GM23248 (cell line): ENCODE measurements around the gene MAPK8IP3. TPM values are rescaled to one million over a fixed set of nuclear protein-coding genes. Genes with fewer than 3 reads are reported as not detected.

Source experiments
- DNase-seq: peaks from one replicate; pipeline ENCODE4 v3.0.0-alpha.2; 2015
- H2AFZ ChIP-seq: fragments of 200-600 bp; sonication (generic); 2 replicates; pipeline ENCODE4 v1.6.1; 2016; ENCODE audit warnings: antibody characterized with exemption
- H3F3A ChIP-seq: fragments of 200-600 bp; sonication (generic); 2 replicates; pipeline ENCODE4 v1.6.1; 2016; ENCODE audit warnings: mild to moderate bottlenecking, antibody characterized with exemption, mixed run types; ENCODE audit not compliant: insufficient read depth
- H3K27ac ChIP-seq: fragments of 200-600 bp; sonication (generic); 2 replicates; pipeline ENCODE4 v1.5.1; 2016; ENCODE audit warnings: mild to moderate bottlenecking
- H3K27me3 ChIP-seq: fragments of 200-600 bp; sonication (generic); replicated peaks from 2 replicates; pipeline ENCODE4 v1.6.1; 2016; ENCODE audit warnings: mild to moderate bottlenecking; ENCODE audit not compliant: insufficient read depth
- H3K36me3 ChIP-seq: fragments of 200-600 bp; sonication (generic); 2 replicates; pipeline ENCODE4 v1.6.1; 2016; ENCODE audit warnings: low read depth, mild to moderate bottlenecking
- H3K4me1 ChIP-seq: fragments of 200-600 bp; sonication (generic); 2 replicates; pipeline ENCODE4 v1.6.1; 2016; ENCODE audit warnings: mild to moderate bottlenecking; ENCODE audit not compliant: insufficient read depth
- H3K4me2 ChIP-seq: fragments of 200-600 bp; sonication (generic); one replicate; pipeline ENCODE4 v1.6.1; 2016; ENCODE audit warnings: mild to moderate bottlenecking; ENCODE audit not compliant: unreplicated experiment
- H3K4me3 ChIP-seq: fragments of 200-600 bp; sonication (generic); 2 replicates; pipeline ENCODE4 v1.5.1; 2016; ENCODE audit warnings: mild to moderate bottlenecking
- H3K79me2 ChIP-seq: fragments of 200-600 bp; sonication (generic); 2 replicates; pipeline ENCODE4 v1.6.1; 2016; ENCODE audit warnings: mild to moderate bottlenecking; ENCODE audit not compliant: insufficient read depth
- H3K9ac ChIP-seq: fragments of 200-600 bp; sonication (generic); 2 replicates; pipeline ENCODE4 v1.6.1; 2016; ENCODE audit warnings: mild to moderate bottlenecking
- H3K9me2 ChIP-seq: fragments of 200-600 bp; sonication (generic); 2 replicates; pipeline ENCODE4 v1.6.1; 2016; ENCODE audit warnings: mixed run types, mild to moderate bottlenecking, moderate library complexity; ENCODE audit not compliant: insufficient read depth
- H3K9me3 ChIP-seq: fragments of 200-600 bp; sonication (generic); one replicate; pipeline ENCODE4 v1.6.1; 2017; ENCODE audit warnings: low read depth
- H4K20me1 ChIP-seq: fragments of 200-600 bp; sonication (generic); 2 replicates; pipeline ENCODE4 v1.6.0; 2016; ENCODE audit not compliant: insufficient read depth
- EZH2 ChIP-seq: fragments of 200-600 bp; sonication (generic); IDR thresholded peaks from 2 replicates; pipeline ENCODE4 v1.6.1; 2018; ENCODE audit warnings: antibody characterized with exemption, mild to moderate bottlenecking; ENCODE audit not compliant: insufficient read depth, poor library complexity, severe bottlenecking
- EZH2phosphoT487 ChIP-seq: fragments of 200-600 bp; sonication (generic); IDR thresholded peaks from 2 replicates; pipeline ENCODE4 v1.6.1; 2018; ENCODE audit warnings: antibody characterized with exemption, moderate library complexity, mild to moderate bottlenecking, low read depth; ENCODE audit not compliant: insufficient read depth
- WGBS, 2 experiments: methylation state at CpG; one replicate each; pipeline ENCODE4 v1.1.6; 2015 to 2017; ENCODE audit warnings: low lambda C conversion rate in 2 of 2, low coverage in 1 of 2; ENCODE audit errors: missing lambda C conversion rate in 2 of 2; 5-methylcytosine and 5-hydroxymethylcytosine counted together
- in situ Hi-C: fragments of 300-500 bp; cut with MboI; formaldehyde crosslinking; loops from 2 replicates; pipeline ENCODE4 v1.15.0; 2020
- polyA plus RNA-seq: library from polyadenylated mRNA; unstranded; fragments of >200 nt; fragmentation: Nextera tagmentation; extraction: Ambion mirVana; gene quantifications from 2 replicates; pipeline ENCODE4 v1.2.1, GENCODE V29; 2016
- total RNA-seq: library from RNA; depleted of rRNA; stranded (reverse); fragments of >200 nt; shearing (Covaris generic); gene quantifications from 2 replicates; pipeline ENCODE4 v1.2.3, GENCODE V29; 2014

MAPK8IP3 gene
- total and polyA plus RNA-seq, 2 experiments from 2014 or later, result 10.0 to 28.3 TPM

GRCh38 chr16:1786242-1787055 is 80.5 kb downstream of the MAPK8IP3 start:
- Histone ChIP-seq H3K27ac (no peak overlapping the region), H2AFZ (no peak overlapping the region), H3K27me3 (no peaks in the 10 kb centered on the region), H3K9me2 (no peaks in the 10 kb centered on the region), H3K4me1 (no peaks in the 10 kb centered on the region), H3K36me3 (no peaks in the 10 kb centered on the region; the same call in 1 of the 2 replicates), H3K9ac (no peak overlapping the region), H3K4me3 (no peak overlapping the region), H3F3A (0 out of 2 replicates have a peak, but pooled peaks cover 3% of the 10 kb centered on the region), H3K9me3 (no peaks in the 10 kb centered on the region), H4K20me1 (no peaks in the 10 kb centered on the region), H3K4me2 (no peak overlapping the region), H3K79me2 (peaks cover 46% of the 10 kb centered on the region)
- in situ Hi-C loops, result no loop called here
- no peak for DNase-seq
- TF ChIP-seq EZH2 (no peak), EZH2phosphoT487 (no peak)
- WGBS, 2 experiments, result 86% methylated on average over 26 to 51 of the region's 51 CpGs

DNA sequence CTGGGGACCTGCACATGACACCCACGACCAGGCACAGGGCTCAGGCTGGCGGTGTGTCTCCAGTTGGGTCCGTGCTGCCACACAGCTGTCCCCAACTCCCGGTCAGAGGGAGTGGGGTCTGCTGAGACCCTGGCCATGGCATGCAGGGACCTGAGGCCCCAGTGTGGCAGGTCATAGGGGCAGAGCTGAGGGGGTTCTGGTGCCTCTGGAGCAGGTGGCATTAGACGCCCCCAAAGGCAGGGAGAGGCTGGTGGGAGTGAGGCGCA is 81.0 kb downstream of the MAPK8IP3 start:
- in situ Hi-C loops, result no loop called here
- Histone ChIP-seq H3K9me2 (no peaks in the 10 kb centered on the region), H2AFZ (no peak overlapping the region), H3K4me3 (no peak overlapping the region), H3K79me2 (peaks cover 46% of the 10 kb centered on the region), H3K9ac (no peak overlapping the region), H3K4me1 (no peaks in the 10 kb centered on the region), H4K20me1 (no peaks in the 10 kb centered on the region), H3F3A (0 out of 2 replicates have a peak, but pooled peaks cover 3% of the 10 kb centered on the region), H3K4me2 (no peak overlapping the region), H3K27me3 (no peaks in the 10 kb centered on the region), H3K36me3 (no peaks in the 10 kb centered on the region; the same call in 1 of the 2 replicates), H3K27ac (no peak overlapping the region), H3K9me3 (no peaks in the 10 kb centered on the region)
- TF ChIP-seq EZH2, result no peak
- TF ChIP-seq EZH2phosphoT487, result no peak
- DNase-seq, result no peak
- 73 to 80% methylated on average over 6 of the region's 6 CpGs for whole genome bisulfite sequencing, 2 experiments

- no peaks in the 10 kb centered on the region; the same call in 1 of the 2 replicates for H3K36me3 ChIP-seq
- no peaks in the 10 kb centered on the region for H3K9me3 ChIP-seq
- no peak for DNase-seq
- H4K20me1 ChIP-seq, result no peaks in the 10 kb centered on the region
- H3K4me1 ChIP-seq, result no peaks in the 10 kb centered on the region
- 94 to 95% methylated on average over 40 to 43 of the region's 44 CpGs for WGBS, 2 experiments
- no peak overlapping the region for H3K27ac ChIP-seq
- no peak overlapping the region for H2AFZ ChIP-seq
- no peak overlapping the region for H3K4me3 ChIP-seq
- 0 out of 2 replicates have a peak, but pooled peaks cover 3% of the 10 kb centered on the region for H3F3A ChIP-seq
- H3K9me2 ChIP-seq, result no peaks in the 10 kb centered on the region
- no peak for TF ChIP-seq EZH2phosphoT487
- no peak for TF ChIP-seq EZH2
- in situ Hi-C loops, result no loop called here
- no peaks in the 10 kb centered on the region for H3K27me3 ChIP-seq
- peaks cover 46% of the 10 kb centered on the region for H3K79me2 ChIP-seq
- H3K9ac ChIP-seq, result no peak overlapping the region
- no peak overlapping the region for H3K4me2 ChIP-seq
These were observed 81.5 kb downstream of the MAPK8IP3 start for GRCh38 chr16:1787322-1788094.

- Histone ChIP-seq H3K79me2 (peaks cover 43% of the 10 kb centered on the region), H3K9me2 (no peaks in the 10 kb centered on the region), H3F3A (0 out of 2 replicates have a peak, but pooled peaks cover 3% of the 10 kb centered on the region), H3K36me3 (no peaks in the 10 kb centered on the region; the same call in 1 of the 2 replicates), H3K4me1 (no peaks in the 10 kb centered on the region), H3K9ac (no peak overlapping the region), H3K27me3 (no peaks in the 10 kb centered on the region), H3K27ac (no peak overlapping the region), H3K9me3 (no peaks in the 10 kb centered on the region), H3K4me2 (no peak overlapping the region), H3K4me3 (no peak overlapping the region), H2AFZ (no peak overlapping the region), H4K20me1 (no peaks in the 10 kb centered on the region)
- WGBS, 2 experiments, result 87 to 91% methylated on average over 17 to 38 of the region's 38 CpGs
- TF ChIP-seq EZH2phosphoT487 (no peak), EZH2 (no peak)
- no peak for DNase-seq
- in situ Hi-C loops, result no loop called here
These were observed 82.2 kb downstream of the MAPK8IP3 start for GRCh38 chr16:1788095-1788707.
